Right ventricle myocardium inferior (tissue), 1 donor: ENCODE data around the gene GP5. TPM values are rescaled to one million over a fixed set of nuclear protein-coding genes. Genes with fewer than 3 reads are reported as not detected.

Experiments used
- ATAC-seq: fragments of 200-7000 bp; cut with Tn5 transposase; one replicate; pipeline ENCODE4 v1.9.1; 2020; ENCODE audit warnings: mild to moderate bottlenecking, moderate library complexity
- DNase-seq: peaks from one replicate; pipeline ENCODE4 v3.0.0; 2021; ENCODE audit errors: missing footprints
- intact Hi-C: fragments of 100-400 bp; cut with DNase I; formaldehyde crosslinking; loops from one replicate; pipeline ENCODE4 v1.11.0; 2022
- total RNA-seq: library from RNA; stranded (reverse); fragmentation: NEBNext Ultra II Directional; extraction: Animal tissue kit (Norgen Biotek cat#: 25700); gene quantifications from one replicate; pipeline ENCODE4 v1.2.1, GENCODE V29; 2021
- donor health status: DM: no; HTN: yes; CAD: no; lungs with severe emphysema.

The GP5 gene
- total RNA-seq, 1 donor from 2014 or later: not detected

DNA sequence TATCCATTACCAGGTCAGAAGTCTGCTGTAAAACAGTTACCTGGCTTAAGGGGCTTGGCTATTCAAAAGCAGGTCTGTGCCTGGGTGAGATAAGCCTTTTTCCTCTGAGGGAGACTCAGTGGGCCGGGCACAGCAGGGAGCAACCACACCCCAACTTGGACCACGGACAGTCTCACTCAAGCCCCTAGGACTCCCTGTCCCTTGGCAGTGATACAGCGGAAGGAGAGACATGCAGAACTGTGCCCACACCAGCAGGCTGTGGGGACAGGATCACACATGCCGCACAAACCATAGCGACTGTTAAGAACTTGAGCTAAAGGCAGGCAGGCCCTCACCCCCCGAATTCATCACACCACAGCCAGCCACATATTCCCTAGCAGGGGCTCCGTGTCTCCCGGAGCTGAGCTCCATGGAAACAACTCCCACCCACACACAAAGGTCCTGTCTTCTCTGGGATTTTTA is 2.8 kb upstream of the GP5 start:
- DNase-seq: no peak
- intact Hi-C loops: loop anchor here (5.0 kb wide), 1 partner anchor 620 kb away; no protein-coding TSS in a partner anchor
- no peak for ATAC-seq

DNA sequence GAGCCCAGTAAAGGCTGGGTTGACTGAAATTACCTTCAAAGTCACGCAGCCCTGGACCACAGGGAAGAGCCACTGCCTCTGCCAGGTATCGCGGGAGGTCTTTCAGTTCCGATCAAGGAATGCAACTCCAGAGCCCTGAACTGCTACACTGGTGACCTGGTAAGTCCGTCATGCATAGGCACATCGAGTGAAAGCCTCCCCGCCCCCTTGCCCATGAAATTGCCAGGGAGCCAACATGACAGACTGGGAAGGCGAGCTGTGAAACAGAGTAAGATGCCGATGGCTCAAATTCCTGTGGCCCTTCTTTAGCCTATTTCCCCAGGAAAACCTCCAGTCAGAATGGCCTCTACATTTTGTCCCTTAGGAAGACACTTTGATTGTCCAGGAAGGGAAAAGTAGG is 2.3 kb upstream of the GP5 start:
- intact Hi-C loops: loop anchor here (5.0 kb wide), 1 partner anchor 619 kb away; no protein-coding TSS in a partner anchor
- ATAC-seq: no peak
- no peak for DNase-seq

DNA sequence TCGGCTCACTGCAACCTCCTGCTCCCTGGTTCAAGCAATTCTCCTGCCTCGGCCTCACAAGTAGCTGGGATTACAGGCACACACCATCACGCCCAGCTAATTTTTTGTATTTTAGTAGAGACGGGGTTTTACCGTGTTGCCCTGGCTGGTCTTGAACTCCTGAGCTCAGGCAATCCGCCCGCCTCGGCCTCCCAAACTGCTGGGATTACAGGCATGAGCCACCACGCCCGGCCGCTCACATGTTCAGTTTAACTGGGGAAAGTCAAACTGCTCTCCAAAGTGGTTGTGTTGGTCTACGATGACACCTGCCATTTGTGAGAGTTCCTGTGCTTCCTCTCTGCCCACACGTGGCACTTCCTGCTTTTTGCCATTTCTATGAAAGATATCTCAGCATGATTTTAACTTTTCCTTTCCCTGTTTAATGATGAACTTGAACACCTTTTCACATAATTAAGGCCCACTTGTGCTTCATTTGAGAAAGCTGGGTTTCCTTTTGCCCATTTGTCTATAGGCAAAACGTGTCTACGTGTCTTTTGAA is 877 bp upstream of the GP5 start:
- ATAC-seq (no peak), DNase-seq (no peak)
- intact Hi-C loops: loop anchor here (5.0 kb wide), 1 partner anchor 618 kb away; no protein-coding TSS in a partner anchor

DNA sequence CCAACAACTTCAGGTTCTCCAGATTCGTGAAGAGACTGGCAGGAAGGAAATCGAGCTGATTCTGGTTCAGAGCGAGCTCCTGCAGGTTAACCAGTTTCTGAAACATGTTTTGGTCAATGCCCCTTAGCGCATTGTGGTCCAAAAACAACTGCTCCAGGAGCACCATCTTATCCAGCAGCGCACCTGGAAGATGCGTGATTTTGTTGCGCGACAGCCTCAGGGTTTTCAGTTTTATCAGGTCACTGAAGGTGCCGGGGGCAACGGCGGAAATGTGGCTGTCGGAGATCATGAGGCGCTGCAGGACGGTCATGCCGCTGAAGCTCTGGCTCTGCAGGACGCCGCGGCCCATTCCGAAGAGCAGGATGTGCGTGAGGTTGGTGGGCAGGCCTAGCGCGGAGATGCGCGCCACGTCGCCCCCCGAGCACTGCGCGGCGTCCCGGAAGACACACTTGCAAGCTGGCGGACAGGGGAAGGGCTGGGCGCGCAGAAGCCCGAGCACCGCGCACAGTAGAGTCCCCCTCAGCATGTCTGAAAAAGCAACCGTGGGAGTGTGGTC is 1.2 kb downstream of the GP5 start:
- ATAC-seq (peak; percentile 27), DNase-seq (no peak)
- intact Hi-C loops: no loop called here

DNA sequence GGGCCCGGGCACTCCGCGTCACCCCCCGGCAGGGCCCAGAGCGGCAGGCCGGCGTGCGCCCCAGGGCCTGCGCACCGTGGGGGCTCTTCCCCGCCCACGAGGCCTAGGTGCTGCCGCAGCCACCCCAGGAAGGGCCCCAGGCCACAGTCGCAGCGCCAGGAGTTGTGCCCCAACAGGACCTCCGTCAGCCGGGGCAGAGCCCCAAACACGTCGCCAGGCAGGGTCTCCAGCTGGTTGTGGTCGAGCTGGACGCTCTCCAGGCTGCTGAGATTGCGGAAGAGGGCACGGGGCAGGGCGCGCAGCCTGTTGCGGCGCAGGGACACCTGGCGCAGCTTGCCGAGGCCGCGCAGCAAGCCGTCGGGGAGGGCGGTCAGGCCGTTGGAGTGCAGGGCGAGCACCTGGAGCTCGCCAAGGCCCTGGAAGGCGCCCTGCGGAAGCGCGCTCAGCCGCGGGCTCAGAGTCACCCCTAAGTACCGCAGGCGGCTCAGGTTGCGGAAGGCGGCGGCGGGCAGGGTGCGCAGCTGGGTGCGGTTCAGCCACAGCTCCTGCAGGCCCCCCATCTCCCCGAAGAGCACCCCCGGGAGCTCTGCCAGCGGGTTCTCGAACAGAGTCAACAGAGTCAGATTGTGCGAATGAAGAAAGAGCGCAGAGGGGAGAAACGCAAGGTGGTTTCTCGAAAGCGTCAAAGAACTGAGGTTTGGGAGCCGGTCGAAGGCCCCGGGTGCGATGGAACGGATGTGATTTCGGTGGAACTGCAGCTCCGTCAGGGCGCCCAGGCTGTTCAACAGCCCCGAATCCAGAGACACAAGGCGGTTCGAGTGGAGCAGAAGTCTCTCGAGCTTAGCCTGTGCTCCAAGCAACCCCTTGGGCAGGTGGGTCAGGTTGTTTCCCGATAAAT is 2.0 kb downstream of the GP5 start:
- no peak for DNase-seq
- intact Hi-C loops: no loop called here
- ATAC-seq: no peak

DNA sequence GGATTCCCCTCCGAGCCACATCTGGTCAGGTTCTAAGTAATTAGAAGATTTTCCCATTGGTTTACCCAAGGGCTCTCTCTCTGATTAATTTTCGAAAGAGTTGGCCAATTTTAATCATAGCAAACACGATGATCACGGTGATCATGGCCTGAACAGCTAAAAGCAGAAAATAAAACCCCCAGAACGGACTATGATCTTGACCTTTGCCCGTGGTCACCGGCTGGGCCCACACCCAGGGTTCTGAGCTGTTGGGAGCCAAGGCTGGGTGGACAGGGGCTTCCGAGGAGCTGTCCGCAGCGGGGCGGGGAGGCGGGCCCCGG is 2.6 kb downstream of the GP5 start:
- intact Hi-C loops: no loop called here
- no peak for ATAC-seq
- DNase-seq: no peak

DNA sequence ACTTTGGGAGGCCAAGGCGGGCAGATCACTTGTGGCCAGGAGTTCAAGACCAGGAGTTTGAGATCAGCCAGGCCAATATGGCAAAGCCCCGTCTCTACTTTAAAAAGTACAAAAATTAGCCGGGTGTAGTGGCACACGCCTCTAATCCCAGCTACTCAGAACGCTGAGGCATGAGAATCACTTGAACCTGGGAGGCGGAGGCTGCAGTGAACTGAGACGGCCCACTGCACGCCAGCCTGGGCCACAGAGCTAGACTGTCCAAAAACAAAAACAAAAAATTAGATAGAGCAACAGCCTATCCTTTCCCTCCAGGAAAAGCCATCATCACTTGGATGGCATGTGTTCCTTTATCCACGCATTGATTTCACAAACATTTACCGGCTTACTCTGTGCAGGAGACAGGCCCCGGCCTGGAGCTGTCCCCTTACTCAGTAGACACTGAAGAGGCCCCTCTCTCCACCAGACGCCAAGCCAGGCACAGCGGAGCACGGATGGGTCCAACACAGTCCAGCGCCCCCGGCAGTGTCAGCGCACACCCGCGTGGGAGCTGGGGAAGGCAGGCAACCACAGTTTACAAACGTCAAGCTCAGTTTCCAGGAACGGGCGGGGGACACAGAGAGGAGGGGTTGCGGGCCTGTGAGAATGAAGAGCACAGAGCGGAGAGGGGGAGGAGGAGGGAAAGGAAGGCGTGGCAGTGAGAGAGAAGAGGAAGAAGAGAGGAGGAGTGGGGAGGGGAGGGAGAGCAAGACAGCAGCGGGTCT is 3.1 kb downstream of the GP5 start:
- intact Hi-C loops: no loop called here
- peak; percentile 60 for ATAC-seq
- no peak for DNase-seq

DNA sequence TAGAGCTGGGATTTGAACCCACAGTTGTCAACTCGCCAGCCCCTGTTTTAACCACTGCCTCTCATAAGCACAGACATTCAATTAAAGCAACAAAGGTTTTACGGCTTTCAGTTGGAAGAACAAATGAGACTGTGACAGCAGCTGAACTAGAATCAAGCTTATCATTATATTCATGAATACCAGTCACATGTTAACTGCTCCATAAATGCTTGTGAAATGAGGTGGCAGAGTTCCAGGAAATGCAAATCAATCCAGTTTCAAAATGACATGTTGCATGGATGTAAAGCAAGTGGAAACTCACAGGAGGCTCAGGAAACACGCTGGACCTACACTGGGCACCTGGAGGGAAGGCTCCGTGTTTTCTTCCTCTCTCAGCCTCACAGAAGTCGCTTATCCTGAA is 3.9 kb downstream of the GP5 start:
- intact Hi-C loops: no loop called here
- ATAC-seq (no peak), DNase-seq (no peak)

DNA sequence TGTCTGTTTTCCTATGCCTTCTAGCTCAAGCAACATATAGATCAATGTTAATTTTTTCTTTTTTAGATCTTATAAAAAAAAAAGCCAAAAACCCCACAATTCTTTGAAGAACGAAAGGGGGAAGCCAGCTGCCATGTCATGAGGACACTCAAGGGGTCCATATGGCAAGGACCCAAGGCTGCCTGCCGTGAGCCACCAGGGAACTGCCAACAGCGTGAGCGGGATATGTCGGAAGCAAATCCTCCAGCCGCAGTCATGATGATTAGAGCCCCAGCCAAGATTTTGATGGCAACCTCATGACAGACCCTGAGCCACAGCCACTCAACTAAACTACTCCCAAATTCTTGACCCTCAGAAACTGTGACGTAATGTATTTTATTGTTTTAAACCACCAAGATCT is 6.5 kb downstream of the GP5 start:
- ATAC-seq: no peak
- intact Hi-C loops: no loop called here

DNA sequence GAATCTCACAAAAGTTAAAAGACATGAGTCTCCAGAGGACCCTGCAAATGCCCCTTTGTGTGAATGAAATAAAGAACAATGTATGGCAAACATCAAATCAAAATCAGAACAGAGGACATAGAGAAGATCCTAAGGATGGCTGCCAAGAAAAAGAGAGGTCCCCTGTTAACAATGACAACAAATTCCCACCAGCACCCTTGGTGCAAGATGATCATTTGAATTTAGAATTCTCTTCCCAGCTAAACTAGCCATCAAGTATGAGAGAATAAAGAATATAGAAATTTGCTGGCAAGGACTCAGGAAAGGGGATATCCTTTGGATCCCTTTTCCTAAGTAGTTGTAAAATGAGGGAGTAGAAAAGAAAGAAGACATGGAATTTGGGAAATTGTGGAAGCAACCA is 8.2 kb downstream of the GP5 start:
- intact Hi-C loops: no loop called here
- ATAC-seq: no peak
- DNase-seq: no peak

More for the DNA sequence above, 6.5 kb downstream of the GP5 start:
- DNase-seq: no peak

DNA sequence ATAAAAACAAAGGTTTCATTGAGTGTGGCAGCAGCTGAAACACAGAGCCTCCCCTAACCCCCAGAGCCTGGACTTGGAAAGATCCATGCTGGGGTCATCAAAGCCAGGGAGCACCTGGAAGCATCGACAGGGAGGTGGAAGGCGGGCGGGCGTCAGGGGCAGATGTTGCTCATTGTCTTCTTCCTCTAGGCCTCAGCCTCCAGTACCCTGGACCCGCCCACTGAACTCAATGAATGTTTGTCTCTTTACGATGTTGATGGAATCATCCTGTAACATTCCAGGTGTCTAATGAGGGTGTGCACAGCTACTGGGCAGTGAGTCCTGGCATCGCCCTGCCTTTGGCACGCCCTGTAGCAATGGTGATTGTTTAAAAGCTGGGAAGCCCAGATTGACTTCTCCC is 9.8 kb downstream of the GP5 start:
- ATAC-seq (no peak), DNase-seq (no peak)
- intact Hi-C loops: no loop called here

DNA sequence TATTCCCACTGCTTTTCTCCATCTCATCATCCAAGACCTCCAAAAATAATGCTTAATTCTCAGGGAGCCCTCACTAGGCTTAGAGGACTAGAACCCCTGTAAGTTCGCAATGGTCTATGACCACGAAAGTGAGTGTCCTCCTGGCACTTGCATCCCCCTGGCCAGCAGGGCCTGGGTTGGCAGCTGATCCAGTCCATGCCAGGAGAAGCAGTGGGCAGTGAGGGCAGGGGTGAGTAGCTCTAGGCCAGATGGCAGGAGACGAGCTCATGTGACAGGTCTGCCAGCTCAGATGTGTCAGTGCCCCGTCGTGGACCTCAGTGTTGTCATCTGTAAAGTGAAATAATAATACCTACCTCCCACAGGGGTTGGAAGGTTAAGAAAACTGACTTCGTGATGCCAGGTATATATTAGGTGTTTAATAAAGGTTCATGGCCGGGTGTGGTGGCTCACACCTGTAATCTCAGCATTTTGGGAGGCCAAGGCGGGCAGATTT is 11.1 kb downstream of the GP5 start:
- DNase-seq (no peak), ATAC-seq (no peak)
- intact Hi-C loops: no loop called here

DNA sequence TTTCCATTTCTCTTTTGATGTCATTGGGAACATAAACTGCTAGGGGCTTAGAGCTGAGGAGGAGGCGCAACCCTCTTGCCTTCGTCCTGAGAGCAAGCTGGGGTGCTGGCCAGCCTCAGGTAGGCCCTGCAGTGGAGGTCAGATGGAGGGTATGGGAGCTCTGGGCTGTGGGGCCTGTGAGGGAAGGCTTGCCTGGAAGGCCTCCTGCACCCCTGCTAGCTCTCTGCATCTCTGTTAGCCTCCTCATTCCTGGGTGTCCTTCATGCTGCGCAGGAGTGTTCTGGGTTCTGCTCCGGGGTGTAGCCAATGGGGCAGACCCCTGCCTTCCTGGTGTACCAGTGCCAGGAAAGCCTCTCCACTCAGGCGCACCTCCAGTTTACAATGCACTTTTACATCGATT is 11.8 kb downstream of the GP5 start:
- DNase-seq: no peak

DNA sequence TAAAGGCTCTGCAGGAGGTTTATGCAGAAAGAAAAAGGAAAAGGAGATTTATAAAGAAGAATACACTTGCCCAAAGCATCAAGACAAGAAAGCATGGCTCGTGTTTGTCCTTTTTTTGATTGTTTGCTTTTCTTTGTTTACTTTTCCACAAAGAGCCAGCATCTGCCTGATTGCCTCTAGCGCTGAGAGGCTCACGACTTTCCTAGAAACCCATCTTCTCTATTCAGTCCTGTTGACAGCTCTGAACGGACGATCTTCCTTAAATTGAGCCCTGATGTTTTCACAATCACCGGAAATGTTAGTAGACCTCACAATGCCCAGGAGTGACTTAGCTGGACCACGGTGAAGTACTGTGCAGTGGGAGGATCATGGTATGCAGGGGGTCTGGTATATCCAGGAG is 12.4 kb downstream of the GP5 start:
- intact Hi-C loops: no loop called here
- DNase-seq: no peak

More for the DNA sequence above, 11.8 kb downstream of the GP5 start:
- no peak for ATAC-seq
- intact Hi-C loops: no loop called here

DNA sequence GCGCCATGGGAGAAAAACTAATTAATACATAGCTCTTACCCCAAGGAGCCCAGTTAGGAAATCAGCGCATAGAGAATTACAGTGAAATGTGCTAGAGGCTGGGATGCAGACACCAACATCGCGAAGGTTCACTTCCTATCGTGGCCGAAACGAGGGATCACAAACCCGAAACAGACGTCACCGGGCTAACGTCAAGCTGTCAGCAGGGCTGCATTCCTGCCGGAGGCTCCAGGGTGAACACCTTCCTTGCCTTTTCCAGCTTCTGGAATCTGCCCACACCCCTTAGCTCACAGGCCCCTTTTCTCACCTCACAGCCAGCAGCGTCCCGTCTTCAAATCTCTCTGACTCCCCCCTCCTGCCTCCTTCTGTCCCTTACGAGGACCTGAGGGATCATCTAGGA is 13.0 kb downstream of the GP5 start:
- DNase-seq: no peak
- intact Hi-C loops: no loop called here
- no peak for ATAC-seq

More for the DNA sequence above, 12.4 kb downstream of the GP5 start:
- ATAC-seq: no peak

DNA sequence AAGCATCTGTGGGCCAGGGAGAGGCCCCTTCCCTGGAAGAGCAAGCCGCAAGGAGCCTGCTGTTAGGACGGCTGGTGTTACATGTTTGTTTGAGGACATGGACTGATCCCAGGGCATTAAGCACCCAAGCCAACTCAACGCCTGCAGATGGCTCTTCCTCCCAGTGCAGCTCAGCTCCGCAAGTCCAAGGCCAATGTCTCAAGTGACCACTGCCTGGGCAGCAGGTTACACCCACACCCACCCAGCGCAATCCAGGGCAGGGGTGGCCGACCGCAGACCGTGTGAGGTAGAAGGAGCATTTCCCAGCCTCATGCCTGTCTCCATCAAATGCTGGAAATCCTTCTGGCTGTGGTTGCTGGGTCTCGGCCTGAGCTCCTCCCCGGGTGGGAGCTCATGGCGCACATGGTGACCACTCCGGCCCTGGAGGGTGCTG is 14.5 kb downstream of the GP5 start:
- intact Hi-C loops: no loop called here
- no peak for ATAC-seq

DNA sequence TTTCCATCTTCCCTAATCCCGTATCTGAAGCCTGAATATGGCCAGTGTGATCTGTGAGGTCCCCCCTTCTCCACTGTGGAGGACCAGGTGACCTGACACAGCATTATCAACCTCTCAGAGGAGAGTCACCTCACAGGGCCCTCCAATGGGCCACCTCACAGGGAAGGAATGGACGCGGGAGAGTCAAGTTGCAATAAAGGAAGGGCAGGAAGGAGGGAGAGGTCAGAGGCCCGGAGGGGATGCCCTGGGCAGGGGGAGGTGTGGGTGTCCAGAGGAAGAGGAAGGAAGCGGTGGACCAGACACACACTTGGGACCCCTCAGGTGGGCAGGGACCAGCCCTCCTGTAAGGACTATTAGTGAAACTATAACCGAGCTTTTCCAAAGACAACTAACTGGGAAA is 14.9 kb downstream of the GP5 start:
- intact Hi-C loops: no loop called here
- ATAC-seq: no peak
- no peak for DNase-seq

More for the DNA sequence above, 14.5 kb downstream of the GP5 start:
- no peak for DNase-seq

DNA sequence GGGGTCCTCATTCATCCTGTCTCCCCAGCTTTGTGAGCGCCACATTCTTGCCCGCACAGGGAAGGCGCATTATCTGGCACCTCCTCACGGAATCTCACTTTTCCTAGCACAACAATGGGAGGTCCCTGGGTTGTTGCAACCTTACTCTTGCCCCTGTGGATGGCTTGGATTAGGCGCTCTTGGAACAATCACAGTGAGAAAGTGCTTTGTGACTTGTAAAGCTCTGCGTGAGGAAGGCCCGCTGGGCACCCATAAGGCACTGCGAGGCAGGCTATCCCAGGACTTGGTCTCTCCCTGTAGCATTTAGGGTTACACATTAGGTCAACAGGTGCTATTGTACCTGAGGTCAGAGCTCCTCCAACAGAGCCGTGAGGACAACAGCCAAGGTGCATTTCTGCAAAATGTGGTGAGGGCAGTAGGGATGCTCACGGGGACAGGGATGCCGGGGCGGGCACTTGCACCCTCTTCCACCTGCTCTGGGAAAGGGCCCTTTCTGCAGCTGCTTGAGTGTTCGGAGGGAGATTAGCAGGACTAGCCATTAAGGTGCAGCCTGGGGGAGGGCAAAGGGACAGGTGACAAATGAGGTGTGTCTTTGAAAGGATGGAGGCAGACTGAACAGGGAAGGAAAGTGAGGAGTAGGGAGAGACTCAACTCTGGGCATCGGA is 15.7 kb downstream of the GP5 start:
- no peak for ATAC-seq
- intact Hi-C loops: no loop called here
- DNase-seq: no peak

DNA sequence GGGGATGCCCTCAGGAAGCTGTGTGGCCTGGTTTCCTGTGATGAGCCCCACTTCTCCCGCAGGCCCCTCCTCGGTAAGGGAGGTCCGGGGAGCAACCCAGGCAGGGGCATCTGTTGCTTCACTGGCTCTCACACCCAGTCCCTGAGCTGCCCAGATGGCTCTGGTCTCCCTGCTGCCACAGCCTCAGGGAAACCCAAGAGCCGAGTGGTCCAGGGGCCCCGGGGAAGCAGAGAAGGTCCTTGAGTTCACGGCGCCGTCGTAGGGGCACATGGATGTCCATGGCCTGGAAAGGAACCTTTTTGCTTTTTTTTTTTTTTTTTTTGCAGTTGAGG is 16.2 kb downstream of the GP5 start:
- intact Hi-C loops: no loop called here
- ATAC-seq: no peak
- no peak for DNase-seq
